ENCODE measurements around the gene TRAK2.

- TF ChIP-seq CTCF (IDR thresholded peaks at IDR 0.05 in 8 of 11, conservative IDR thresholded peaks at IDR 0.05 in 3 of 11): no peak
- TF ChIP-seq POLR2A (IDR thresholded peaks at IDR 0.05): no peak
- no peak for TF ChIP-seq POLR2AphosphoS5 (IDR thresholded peaks at IDR 0.05)
Observed at GRCh38 chr2:201408931-201409330, 42.3 kb downstream of the TRAK2 start.
